GM15510 (cell line): ENCODE measurements around the gene TIMP1.

ENCODE experiments used
- POLR2A ChIP-seq: IDR thresholded peaks from 3 replicates; pipeline ENCODE4 v1.6.1; 2011; ENCODE audit warnings: borderline replicate concordance; ENCODE audit not compliant: insufficient read length; ENCODE audit errors: extremely low read depth

Gene TIMP1

GRCh38 chrX:47583240-47583861 lies 1.1 kb downstream of the TIMP1 start:
- TF ChIP-seq POLR2A, result no peak

- TF ChIP-seq POLR2A, result no peak
Measured at GRCh38 chrX:47584714-47585113, 2.5 kb downstream of the TIMP1 start.

GRCh38 chrX:47585273-47585672 lies 3.0 kb downstream of the TIMP1 start:
- TF ChIP-seq POLR2A, result no peak

- TF ChIP-seq POLR2A, result no peak
Measured at GRCh38 chrX:47586043-47586787, 4.0 kb downstream of the TIMP1 start.

GRCh38 chrX:47587091-47587891 lies 5.1 kb downstream of the TIMP1 start:
- no peak for TF ChIP-seq POLR2A

GRCh38 chrX:47587906-47588735 lies 5.9 kb downstream of the TIMP1 start:
- no peak for TF ChIP-seq POLR2A

GRCh38 chrX:47590984-47591383 lies 8.7 kb downstream of the TIMP1 start:
- TF ChIP-seq POLR2A, result no peak

GRCh38 chrX:47593522-47593921 lies 11.3 kb downstream of the TIMP1 start:
- no peak for TF ChIP-seq POLR2A

GRCh38 chrX:47595716-47596251 lies 13.5 kb downstream of the TIMP1 start:
- TF ChIP-seq POLR2A, result no peak

- TF ChIP-seq POLR2A, result no peak
Measured at GRCh38 chrX:47596256-47596655, 14.0 kb downstream of the TIMP1 start.

GRCh38 chrX:47597222-47597621 lies 15.0 kb downstream of the TIMP1 start:
- no peak for TF ChIP-seq POLR2A

GRCh38 chrX:47605024-47605423 lies 22.8 kb downstream of the TIMP1 start:
- TF ChIP-seq POLR2A, result no peak

GRCh38 chrX:47607091-47607490 lies 24.9 kb downstream of the TIMP1 start:
- TF ChIP-seq POLR2A, result no peak

- TF ChIP-seq POLR2A, result no peak
Measured at GRCh38 chrX:47608130-47608810, 26.0 kb downstream of the TIMP1 start.

GRCh38 chrX:47610511-47610910 lies 28.3 kb downstream of the TIMP1 start:
- no peak for TF ChIP-seq POLR2A

- no peak for TF ChIP-seq POLR2A
Measured at GRCh38 chrX:47611489-47611888, 29.3 kb downstream of the TIMP1 start.
